ENCODE data around the gene PPM1E.

The PPM1E gene

DNA sequence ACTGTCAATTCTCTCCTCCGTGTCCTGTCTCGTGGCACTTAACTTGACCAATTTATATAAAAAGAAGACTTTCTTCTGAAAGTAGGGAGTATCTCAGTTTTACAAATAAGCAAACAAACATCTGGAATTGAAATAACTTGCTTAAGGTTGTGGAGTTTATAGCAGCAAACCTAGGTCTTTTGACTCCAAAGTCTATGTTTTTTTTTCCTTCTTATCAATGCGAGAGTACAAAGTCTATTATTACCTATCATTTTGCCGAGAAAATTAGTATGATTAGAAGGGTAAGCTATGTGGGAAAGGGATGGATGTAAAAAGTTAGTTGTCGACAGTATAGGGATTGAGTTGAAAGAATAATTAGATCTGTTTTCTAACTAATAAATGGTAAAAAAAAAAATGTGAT is 50.4 kb downstream of the PPM1E start:
- no peaks in the 10 kb centered on the region for H3K9me3 ChIP-seq
- H3K36me3 ChIP-seq, result no peaks in the 10 kb centered on the region
- H3K4me1 ChIP-seq, result no peaks in the 10 kb centered on the region; the same call in 1 of the 2 replicates
- DNase-seq, result no peak
- H3K4me3 ChIP-seq (ENCODE audit: low read depth, low read length), result no peak overlapping the region
- H3K27me3 ChIP-seq, result no peaks in the 10 kb centered on the region
- TF ChIP-seq, protein P1, sequence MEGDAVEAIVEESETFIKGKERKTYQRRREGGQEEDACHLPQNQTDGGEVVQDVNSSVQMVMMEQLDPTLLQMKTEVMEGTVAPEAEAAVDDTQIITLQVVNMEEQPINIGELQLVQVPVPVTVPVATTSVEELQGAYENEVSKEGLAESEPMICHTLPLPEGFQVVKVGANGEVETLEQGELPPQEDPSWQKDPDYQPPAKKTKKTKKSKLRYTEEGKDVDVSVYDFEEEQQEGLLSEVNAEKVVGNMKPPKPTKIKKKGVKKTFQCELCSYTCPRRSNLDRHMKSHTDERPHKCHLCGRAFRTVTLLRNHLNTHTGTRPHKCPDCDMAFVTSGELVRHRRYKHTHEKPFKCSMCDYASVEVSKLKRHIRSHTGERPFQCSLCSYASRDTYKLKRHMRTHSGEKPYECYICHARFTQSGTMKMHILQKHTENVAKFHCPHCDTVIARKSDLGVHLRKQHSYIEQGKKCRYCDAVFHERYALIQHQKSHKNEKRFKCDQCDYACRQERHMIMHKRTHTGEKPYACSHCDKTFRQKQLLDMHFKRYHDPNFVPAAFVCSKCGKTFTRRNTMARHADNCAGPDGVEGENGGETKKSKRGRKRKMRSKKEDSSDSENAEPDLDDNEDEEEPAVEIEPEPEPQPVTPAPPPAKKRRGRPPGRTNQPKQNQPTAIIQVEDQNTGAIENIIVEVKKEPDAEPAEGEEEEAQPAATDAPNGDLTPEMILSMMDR (IDR thresholded peaks at IDR 0.05; ENCODE audit: low read depth, low read length), result no peak

DNA sequence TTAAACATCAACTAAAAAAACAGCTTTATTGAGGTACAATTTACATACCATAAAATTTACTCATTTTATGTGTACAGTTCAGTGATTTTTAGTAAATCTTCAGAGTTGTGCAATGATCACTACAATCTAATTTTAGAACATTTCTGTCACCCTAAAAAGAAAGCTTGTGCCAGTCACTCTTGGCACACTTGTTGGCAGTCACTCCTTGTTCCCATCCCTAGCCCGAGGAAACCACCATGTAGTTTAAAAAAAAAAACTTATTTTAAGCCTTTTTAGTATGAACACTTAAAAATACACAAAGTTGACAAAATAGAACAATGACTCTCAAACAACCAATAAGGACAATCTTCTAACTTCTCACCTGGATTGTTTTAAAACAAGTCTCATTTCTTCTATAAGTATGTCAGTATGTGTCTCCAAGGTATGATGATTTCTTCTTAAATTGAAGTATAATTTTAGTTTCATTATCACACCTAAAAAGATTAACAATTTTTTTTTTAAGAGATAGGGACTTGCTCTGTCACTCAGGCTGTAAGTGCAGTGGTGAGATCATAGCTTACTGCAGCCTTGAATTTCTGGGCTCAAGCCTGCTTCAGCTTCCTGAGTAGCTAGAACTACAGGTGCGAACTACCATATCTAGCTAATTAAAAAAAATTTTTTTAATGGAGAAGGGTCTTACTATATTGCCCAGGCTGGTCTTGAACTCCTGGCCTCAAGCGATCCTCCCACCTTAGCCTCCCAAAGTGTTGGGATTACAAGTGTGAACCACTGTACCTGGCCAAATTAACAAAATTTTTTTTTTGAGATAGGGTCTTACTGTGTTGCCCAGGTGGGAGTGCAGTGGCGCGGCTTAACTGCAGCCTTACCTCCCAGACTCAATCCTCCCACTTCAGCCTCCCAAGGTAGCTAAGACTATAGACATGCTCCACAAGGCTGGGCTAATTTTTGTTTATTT is 53.2 kb downstream of the PPM1E start:
- no peaks in the 10 kb centered on the region for H3K9me3 ChIP-seq
- no peak for DNase-seq
- no peaks in the 10 kb centered on the region for H3K36me3 ChIP-seq
- no peaks in the 10 kb centered on the region for H3K27me3 ChIP-seq
- H3K4me3 ChIP-seq (ENCODE audit: low read depth, low read length), result no peak overlapping the region
- no peaks in the 10 kb centered on the region; the same call in 1 of the 2 replicates for H3K4me1 ChIP-seq
- TF ChIP-seq, protein P1 (IDR thresholded peaks at IDR 0.05; ENCODE audit: low read depth, low read length), result no peak

DNA sequence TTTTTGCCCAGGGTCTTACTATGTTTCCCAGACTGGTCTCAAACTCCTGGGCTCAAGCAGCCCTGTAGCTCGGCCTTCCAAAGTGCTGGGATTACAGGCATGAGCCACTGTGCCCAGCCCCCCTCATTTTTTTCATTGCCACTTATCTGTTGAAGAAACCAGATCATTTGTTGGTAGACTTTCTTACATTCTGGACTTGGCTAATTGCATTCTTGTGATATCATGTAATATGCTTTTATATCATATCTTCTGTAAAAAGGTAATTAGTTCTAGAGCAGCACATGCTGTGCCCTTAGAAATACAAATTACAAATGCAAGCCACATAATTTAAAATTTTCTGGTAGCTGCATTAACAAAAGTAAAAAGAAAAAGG is 53.9 kb downstream of the PPM1E start:
- H3K4me3 ChIP-seq (ENCODE audit: low read depth, low read length), result no peak overlapping the region
- H3K27me3 ChIP-seq, result no peaks in the 10 kb centered on the region
- TF ChIP-seq, protein P1 (IDR thresholded peaks at IDR 0.05; ENCODE audit: low read depth, low read length), result no peak
- peak; percentile 52 for DNase-seq
- no peaks in the 10 kb centered on the region; the same call in 1 of the 2 replicates for H3K4me1 ChIP-seq
- no peaks in the 10 kb centered on the region for H3K9me3 ChIP-seq
- H3K36me3 ChIP-seq, result no peaks in the 10 kb centered on the region

DNA sequence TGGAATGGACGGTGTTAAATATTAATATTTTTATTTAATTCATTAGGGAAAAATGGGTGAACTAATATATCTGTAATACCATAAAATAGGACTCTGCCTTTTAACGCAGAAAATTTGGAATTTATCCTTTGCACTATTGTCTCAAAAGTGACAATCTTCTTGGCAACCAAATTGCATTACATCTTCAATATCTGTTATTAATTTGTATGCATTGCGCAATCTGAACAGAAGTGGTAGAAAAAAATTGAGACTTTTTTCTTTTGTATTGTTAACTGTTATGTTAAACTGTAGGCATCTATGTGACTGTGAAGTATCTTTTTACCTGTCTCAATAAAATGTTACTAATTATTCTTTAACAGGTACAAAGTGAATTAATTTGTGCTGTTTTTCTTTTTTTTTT is 55.6 kb downstream of the PPM1E start:
- TF ChIP-seq, protein P1 (IDR thresholded peaks at IDR 0.05; ENCODE audit: low read depth, low read length), result no peak
- no peaks in the 10 kb centered on the region for H3K36me3 ChIP-seq
- H3K9me3 ChIP-seq, result no peaks in the 10 kb centered on the region
- H3K4me1 ChIP-seq, result no peaks in the 10 kb centered on the region; the same call in 1 of the 2 replicates
- no peak for DNase-seq
- H3K27me3 ChIP-seq, result no peaks in the 10 kb centered on the region
- no peak overlapping the region for H3K4me3 ChIP-seq (ENCODE audit: low read depth, low read length)

DNA sequence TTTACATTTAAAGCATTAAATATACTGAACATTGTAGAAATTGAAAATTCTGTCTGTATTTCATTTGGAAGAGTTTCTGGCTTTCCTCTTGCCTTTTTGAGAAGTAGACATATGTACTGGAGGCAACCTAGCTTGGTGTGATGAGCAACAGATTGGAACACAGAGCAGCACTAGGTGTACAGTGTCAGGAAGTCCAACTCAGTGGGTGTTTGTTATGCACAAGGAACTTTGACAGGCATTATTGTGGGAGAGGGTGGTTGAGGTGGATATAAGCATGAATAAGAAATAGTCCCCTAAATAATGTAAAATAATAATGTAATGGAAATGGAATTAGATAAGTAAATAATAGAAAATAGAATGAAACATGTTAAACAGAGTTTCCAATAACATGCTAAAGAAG is 58.1 kb downstream of the PPM1E start:
- Histone ChIP-seq H3K9me3 (no peaks in the 10 kb centered on the region), H3K27me3 (no peaks in the 10 kb centered on the region), H3K4me1 (no peaks in the 10 kb centered on the region; the same call in 1 of the 2 replicates), H3K4me3 (ENCODE audit: low read depth, low read length) (no peak overlapping the region), H3K36me3 (no peaks in the 10 kb centered on the region)
- TF ChIP-seq, protein P1 (IDR thresholded peaks at IDR 0.05; ENCODE audit: low read depth, low read length), result no peak
- no peak for DNase-seq

DNA sequence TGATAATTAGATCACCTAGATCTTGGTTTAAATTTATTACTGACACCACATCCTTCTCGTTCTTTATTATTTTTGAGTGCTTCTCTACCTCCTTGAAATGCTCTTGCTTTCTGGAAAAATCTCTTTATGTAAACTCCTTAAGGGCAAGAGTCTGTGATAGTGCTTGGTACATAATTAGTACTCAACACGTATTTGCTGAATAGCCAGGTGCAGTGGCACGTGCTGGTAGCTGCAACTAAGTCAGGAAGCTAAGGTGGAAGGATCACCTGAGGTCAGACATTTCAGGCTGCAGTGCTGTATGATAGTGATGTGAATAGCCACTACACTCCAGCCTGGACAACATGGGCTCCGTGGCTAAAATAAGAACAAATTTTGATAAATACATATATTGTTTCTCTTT is 63.0 kb downstream of the PPM1E start:
- no peaks in the 10 kb centered on the region for H3K27me3 ChIP-seq
- H3K36me3 ChIP-seq, result no peaks in the 10 kb centered on the region
- DNase-seq, result no peak
- TF ChIP-seq, protein P1 (IDR thresholded peaks at IDR 0.05; ENCODE audit: low read depth, low read length), result no peak
- 0 out of 2 replicates have a peak, but pooled peaks cover 2% of the 10 kb centered on the region for H3K4me1 ChIP-seq
- H3K9me3 ChIP-seq, result no peaks in the 10 kb centered on the region
- no peak overlapping the region for H3K4me3 ChIP-seq (ENCODE audit: low read depth, low read length)

Measured in BE2C (cell line).